Fibroblast of gingiva (primary cell): ENCODE data around the gene MAGEL2.
"Not testable (repeated sequence)": the region's sequence is repeated elsewhere in the genome, so short reads cannot be mapped to it uniquely, and the experiment has no call there.

ENCODE experiments used
- DNase-seq: peaks from one replicate; pipeline ENCODE4 v3.0.0-alpha.2; 2011; ENCODE audit warnings: low read depth

MAGEL2 gene

GRCh38 chr15:23606226-23606625 is 41.4 kb downstream of the MAGEL2 start:
- no peak for DNase-seq

GRCh38 chr15:23602124-23602523 is 45.5 kb downstream of the MAGEL2 start:
- DNase-seq = no peak

GRCh38 chr15:23599053-23599452 is 48.6 kb downstream of the MAGEL2 start:
- no peak for DNase-seq

DNA sequence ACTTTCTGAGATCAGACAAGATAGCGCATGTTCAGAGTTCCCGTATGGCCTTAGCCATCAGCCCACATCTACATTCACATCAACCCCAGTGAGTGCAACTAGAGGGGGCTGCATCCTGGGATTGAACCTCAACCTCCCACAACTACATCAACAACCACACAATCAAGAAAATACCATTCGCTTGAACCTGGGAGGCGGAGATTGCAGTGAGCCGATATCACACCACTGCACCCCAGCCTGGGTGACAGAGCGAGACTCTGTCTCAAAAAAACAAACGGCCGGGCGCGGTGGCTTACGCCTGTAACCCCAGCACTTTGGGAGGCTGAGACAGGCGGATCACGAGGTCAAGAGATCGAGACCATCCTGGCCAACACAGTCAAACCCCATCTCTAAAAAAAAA is 50.4 kb downstream of the MAGEL2 start:
- DNase-seq = not testable (repeated sequence)

- no peak for DNase-seq
Observed at GRCh38 chr15:23596736-23597135, 50.9 kb downstream of the MAGEL2 start.

GRCh38 chr15:23595368-23595767 is 52.3 kb downstream of the MAGEL2 start:
- DNase-seq = no peak

DNA sequence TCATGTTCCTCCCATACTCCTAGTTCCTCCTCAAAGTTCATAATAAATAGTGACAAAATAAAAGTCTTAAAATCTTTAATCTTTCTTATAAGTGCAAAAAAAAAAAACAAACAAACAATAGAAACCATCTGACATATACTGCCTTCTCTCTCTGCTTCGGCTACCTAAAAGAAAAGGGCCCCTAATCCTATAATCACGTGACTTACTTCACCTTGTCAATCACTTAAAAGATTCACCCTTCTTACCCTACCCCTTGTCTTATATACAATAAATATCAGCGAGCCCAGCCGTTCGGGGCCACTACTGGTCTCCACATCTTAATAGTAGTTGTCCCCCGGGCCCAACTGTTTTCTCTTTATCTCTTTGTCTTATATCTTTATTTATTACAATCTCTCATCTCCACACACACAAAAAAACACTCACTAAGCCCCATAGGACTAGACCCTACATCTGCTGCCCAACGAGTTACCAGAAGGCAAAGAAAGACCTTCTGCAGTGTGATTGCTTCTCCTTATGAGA is 53.4 kb downstream of the MAGEL2 start:
- no peak for DNase-seq
